Loucy (cell line): ENCODE data around the gene SIAH1.

ENCODE experiments used
- CTCF ChIP-seq: fragments of 200-600 bp; sonication (generic); conservative IDR thresholded peaks from 2 replicates; pipeline ENCODE4 v1.5.1; 2014; ENCODE audit warnings: mild to moderate bottlenecking, antibody characterized with exemption, low read length
- EZH2phosphoT487 ChIP-seq: fragments of 200-600 bp; IDR thresholded peaks from 2 replicates; pipeline ENCODE4 v1.6.1; 2018; ENCODE audit warnings: antibody characterized with exemption, mild to moderate bottlenecking, moderate library complexity, borderline replicate concordance

GRCh38 chr16:48381201-48381600, 4.0 kb downstream of the SIAH1 start:
- TF ChIP-seq CTCF: no peak
- no peak for TF ChIP-seq EZH2phosphoT487
